AG10803 (cell line): ENCODE measurements around the gene NHP2.

ENCODE experiments used
- DNase-seq: peaks from one replicate; pipeline ENCODE4 v3.0.0; 2010; ENCODE audit warnings: low read depth
- H3K4me3 ChIP-seq: 2 replicates; pipeline ENCODE4 v1.5.1; 2011; ENCODE audit warnings: mild to moderate bottlenecking, low read length, control low read depth
- CTCF ChIP-seq: conservative IDR thresholded peaks from 2 replicates; pipeline ENCODE4 v1.5.1; 2011; ENCODE audit warnings: mild to moderate bottlenecking, low read length, control low read depth, inconsistent platforms

The NHP2 gene

GRCh38 chr5:178143246-178143645 is 10.4 kb downstream of the NHP2 start:
- no peak for TF ChIP-seq CTCF
- H3K4me3 ChIP-seq, result no peak overlapping the region
- DNase-seq, result no peak

- no peak overlapping the region for H3K4me3 ChIP-seq
- TF ChIP-seq CTCF, result no peak
- no peak for DNase-seq
Observed at GRCh38 chr5:178142642-178143041, 11.0 kb downstream of the NHP2 start.

- TF ChIP-seq CTCF, result no peak
- no peak overlapping the region for H3K4me3 ChIP-seq
- DNase-seq, result no peak
Observed at GRCh38 chr5:178141550-178141949, 12.1 kb downstream of the NHP2 start.

- no peak for TF ChIP-seq CTCF
- no peak overlapping the region for H3K4me3 ChIP-seq
- no peak for DNase-seq
Observed at GRCh38 chr5:178137991-178138390, 15.7 kb downstream of the NHP2 start.

- DNase-seq, result no peak
- H3K4me3 ChIP-seq, result no peak overlapping the region
- no peak for TF ChIP-seq CTCF
Observed at GRCh38 chr5:178136990-178137389, 16.7 kb downstream of the NHP2 start.

GRCh38 chr5:178131446-178131996 is 22.2 kb downstream of the NHP2 start:
- TF ChIP-seq CTCF, result no peak
- peak overlapping the region; percentile 81 for H3K4me3 ChIP-seq
- DNase-seq, result no peak

- DNase-seq, result peak; percentile 82
- no peak for TF ChIP-seq CTCF
- H3K4me3 ChIP-seq, result peak within 1 kb of the TSS; percentile 81
Observed at GRCh38 chr5:178130576-178131445, 22.9 kb downstream of the NHP2 start, which contains the start of gene RMND5B. RMND5B (plus strand) TSS chr5:178131014; CDS start chr5:178138120, 7,106 bp downstream.

- DNase-seq, result peak; percentile 15
- H3K4me3 ChIP-seq, result peak overlapping the region; percentile 63
Observed at GRCh38 chr5:178130234-178130575, 23.5 kb downstream of the NHP2 start.
